ENCODE results near the gene FBXL4.

DNA sequence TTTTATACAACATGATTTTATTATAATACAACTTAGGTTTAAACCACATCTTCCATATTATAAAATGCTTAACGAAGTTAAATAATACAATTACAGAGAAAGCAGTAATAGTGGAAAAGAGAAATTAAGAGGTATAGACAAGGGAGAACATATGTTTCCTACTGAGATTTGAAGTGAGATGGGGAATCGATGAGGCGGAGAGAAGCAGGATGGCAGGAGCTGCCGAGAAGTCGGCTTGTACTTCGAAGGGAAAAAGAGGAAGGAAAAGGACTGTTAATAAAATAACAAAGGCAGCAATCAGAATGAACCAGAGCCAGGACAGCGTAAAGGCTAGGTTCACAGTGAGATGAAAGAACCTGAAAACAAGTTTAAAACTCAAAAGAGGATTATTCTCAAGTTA, 15.4 kb downstream of the FBXL4 start:
- TF ChIP-seq, protein P1, sequence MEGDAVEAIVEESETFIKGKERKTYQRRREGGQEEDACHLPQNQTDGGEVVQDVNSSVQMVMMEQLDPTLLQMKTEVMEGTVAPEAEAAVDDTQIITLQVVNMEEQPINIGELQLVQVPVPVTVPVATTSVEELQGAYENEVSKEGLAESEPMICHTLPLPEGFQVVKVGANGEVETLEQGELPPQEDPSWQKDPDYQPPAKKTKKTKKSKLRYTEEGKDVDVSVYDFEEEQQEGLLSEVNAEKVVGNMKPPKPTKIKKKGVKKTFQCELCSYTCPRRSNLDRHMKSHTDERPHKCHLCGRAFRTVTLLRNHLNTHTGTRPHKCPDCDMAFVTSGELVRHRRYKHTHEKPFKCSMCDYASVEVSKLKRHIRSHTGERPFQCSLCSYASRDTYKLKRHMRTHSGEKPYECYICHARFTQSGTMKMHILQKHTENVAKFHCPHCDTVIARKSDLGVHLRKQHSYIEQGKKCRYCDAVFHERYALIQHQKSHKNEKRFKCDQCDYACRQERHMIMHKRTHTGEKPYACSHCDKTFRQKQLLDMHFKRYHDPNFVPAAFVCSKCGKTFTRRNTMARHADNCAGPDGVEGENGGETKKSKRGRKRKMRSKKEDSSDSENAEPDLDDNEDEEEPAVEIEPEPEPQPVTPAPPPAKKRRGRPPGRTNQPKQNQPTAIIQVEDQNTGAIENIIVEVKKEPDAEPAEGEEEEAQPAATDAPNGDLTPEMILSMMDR (IDR thresholded peaks at IDR 0.05; ENCODE audit: insufficient read depth, low read length): no peak
- no peak for TF ChIP-seq POLR2AphosphoS5 (IDR thresholded peaks at IDR 0.05; ENCODE audit: low read depth)
- TF ChIP-seq, protein P2, sequence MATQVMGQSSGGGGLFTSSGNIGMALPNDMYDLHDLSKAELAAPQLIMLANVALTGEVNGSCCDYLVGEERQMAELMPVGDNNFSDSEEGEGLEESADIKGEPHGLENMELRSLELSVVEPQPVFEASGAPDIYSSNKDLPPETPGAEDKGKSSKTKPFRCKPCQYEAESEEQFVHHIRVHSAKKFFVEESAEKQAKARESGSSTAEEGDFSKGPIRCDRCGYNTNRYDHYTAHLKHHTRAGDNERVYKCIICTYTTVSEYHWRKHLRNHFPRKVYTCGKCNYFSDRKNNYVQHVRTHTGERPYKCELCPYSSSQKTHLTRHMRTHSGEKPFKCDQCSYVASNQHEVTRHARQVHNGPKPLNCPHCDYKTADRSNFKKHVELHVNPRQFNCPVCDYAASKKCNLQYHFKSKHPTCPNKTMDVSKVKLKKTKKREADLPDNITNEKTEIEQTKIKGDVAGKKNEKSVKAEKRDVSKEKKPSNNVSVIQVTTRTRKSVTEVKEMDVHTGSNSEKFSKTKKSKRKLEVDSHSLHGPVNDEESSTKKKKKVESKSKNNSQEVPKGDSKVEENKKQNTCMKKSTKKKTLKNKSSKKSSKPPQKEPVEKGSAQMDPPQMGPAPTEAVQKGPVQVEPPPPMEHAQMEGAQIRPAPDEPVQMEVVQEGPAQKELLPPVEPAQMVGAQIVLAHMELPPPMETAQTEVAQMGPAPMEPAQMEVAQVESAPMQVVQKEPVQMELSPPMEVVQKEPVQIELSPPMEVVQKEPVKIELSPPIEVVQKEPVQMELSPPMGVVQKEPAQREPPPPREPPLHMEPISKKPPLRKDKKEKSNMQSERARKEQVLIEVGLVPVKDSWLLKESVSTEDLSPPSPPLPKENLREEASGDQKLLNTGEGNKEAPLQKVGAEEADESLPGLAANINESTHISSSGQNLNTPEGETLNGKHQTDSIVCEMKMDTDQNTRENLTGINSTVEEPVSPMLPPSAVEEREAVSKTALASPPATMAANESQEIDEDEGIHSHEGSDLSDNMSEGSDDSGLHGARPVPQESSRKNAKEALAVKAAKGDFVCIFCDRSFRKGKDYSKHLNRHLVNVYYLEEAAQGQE (IDR thresholded peaks at IDR 0.05; ENCODE audit: insufficient replicate concordance, low read depth): no peak
- TF ChIP-seq GABPA (IDR thresholded peaks at IDR 0.05; ENCODE audit: low read depth): no peak
- no peak for TF ChIP-seq SPI1 (IDR thresholded peaks at IDR 0.05; ENCODE audit: borderline replicate concordance, low read depth)

Data from HL-60 (cell line).